Ascending aorta (tissue), 2 donors: Measurements from ENCODE around the gene ZNF263. TPM values are rescaled to one million over a fixed set of nuclear protein-coding genes. Genes with fewer than 3 reads are reported as not detected.

Experiments used
- DNase-seq, 2 donors: peaks; one replicate each; pipeline ENCODE4 v3.0.0-alpha.2; 2019; ENCODE audit warnings: low spot score in 2 of 2
- H3K27ac ChIP-seq, 2 donors: fragments of 200-600 bp; sonication (generic); one replicate each; pipeline ENCODE4 v1.5.1; 2016 to 2017; ENCODE audit warnings: mild to moderate bottlenecking in 1 of 2
- H3K27me3 ChIP-seq: fragments of 200-600 bp; sonication (generic); one replicate; pipeline ENCODE4 v1.5.1; 2017
- H3K36me3 ChIP-seq, 2 donors: fragments of 200-600 bp; sonication (generic); one replicate each; pipeline ENCODE4 v1.5.1; 2016
- H3K4me1 ChIP-seq, 2 donors: fragments of 200-600 bp; sonication (generic); one replicate each; pipeline ENCODE4 v1.5.1; 2016 to 2017; ENCODE audit warnings: mild to moderate bottlenecking in 1 of 2
- H3K4me3 ChIP-seq, 2 donors: fragments of 200-600 bp; sonication (generic); one replicate each; pipeline ENCODE4 v1.5.1; 2016 to 2017; ENCODE audit warnings: mild to moderate bottlenecking in 1 of 2
- H3K9me3 ChIP-seq, 2 donors: fragments of 200-600 bp; sonication (generic); one replicate each; pipeline ENCODE4 v1.5.1; 2016
- intact Hi-C: fragments of 100-400 bp; cut with DNase I; formaldehyde crosslinking; loops from one replicate; pipeline ENCODE4 v1.15.1; 2023
- total RNA-seq: library from RNA; depleted of rRNA; stranded (reverse); fragments of >200 nt; gene quantifications from one replicate; pipeline ENCODE4 v1.1.0, GENCODE V29; 2016
- TF ChIP-seq, protein P1 (sequence below), 3 experiments: fragments of 200-600 bp in 2 of 3; fragments of 450-650 bp in 1 of 3; sonication (generic) in 2 of 3; IDR thresholded peaks; one replicate each; pipeline ENCODE4 v1.5.1; 2016 to 2019; ENCODE audit warnings: antibody characterized with exemption in 3 of 3, mild to moderate bottlenecking in 1 of 3, moderate library complexity in 1 of 3

ZNF263 gene
- total RNA-seq, 1 donor from 2014 or later = 61.8 TPM

DNA sequence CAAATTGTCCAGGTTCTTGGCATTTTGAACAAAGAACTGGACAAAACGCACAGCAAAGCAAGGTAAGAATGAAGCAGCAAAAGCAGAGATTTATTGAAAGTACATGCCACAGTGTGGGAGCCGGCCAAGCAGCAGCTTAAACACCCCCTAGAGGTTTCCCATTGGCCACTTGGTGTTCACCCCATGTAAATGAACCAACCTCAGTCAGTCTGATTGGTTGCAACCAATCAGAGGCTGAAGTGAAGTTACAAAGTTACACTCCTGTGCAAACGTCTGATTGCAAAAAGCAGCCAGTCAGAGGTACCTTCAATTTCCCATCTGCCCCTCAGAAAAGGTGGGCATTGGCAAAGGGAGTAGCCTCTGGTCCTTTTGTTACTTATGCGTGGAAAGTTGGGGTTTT, 8.8 kb upstream of the ZNF263 start:
- H3K9me3 ChIP-seq = no peaks in the 10 kb centered on the region
- no peak overlapping the region for H3K27ac ChIP-seq
- intact Hi-C loops = no loop called here
- H3K36me3 ChIP-seq = no peaks in the 10 kb centered on the region
- H3K27me3 ChIP-seq = no peaks in the 10 kb centered on the region
- DNase-seq = no peak
- H3K4me1 ChIP-seq = no peaks in the 10 kb centered on the region
- H3K4me3 ChIP-seq = no peak overlapping the region
- TF ChIP-seq, protein P1, sequence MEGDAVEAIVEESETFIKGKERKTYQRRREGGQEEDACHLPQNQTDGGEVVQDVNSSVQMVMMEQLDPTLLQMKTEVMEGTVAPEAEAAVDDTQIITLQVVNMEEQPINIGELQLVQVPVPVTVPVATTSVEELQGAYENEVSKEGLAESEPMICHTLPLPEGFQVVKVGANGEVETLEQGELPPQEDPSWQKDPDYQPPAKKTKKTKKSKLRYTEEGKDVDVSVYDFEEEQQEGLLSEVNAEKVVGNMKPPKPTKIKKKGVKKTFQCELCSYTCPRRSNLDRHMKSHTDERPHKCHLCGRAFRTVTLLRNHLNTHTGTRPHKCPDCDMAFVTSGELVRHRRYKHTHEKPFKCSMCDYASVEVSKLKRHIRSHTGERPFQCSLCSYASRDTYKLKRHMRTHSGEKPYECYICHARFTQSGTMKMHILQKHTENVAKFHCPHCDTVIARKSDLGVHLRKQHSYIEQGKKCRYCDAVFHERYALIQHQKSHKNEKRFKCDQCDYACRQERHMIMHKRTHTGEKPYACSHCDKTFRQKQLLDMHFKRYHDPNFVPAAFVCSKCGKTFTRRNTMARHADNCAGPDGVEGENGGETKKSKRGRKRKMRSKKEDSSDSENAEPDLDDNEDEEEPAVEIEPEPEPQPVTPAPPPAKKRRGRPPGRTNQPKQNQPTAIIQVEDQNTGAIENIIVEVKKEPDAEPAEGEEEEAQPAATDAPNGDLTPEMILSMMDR (IDR thresholded peaks at IDR 0.05) = no peak

DNA sequence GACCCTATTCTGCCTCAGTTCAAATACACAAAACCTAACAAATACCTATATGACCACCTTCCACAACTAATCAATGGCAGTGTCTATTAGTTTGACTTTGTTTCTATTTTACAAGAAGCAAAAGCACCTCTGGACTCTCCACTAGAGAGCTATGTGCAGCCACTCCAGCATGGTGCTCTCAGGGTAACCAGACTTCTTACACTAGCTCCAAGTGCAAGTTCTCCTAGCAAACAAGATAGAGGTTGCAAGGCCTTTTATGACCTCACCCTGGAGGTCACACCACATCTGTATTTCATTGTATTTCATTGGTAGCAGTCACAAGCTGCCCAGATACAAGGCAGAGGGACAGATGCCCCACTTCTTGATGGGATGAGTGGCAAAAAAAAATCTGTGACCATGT, 8.3 kb upstream of the ZNF263 start:
- Histone ChIP-seq H3K9me3 (no peaks in the 10 kb centered on the region), H3K36me3 (no peaks in the 10 kb centered on the region), H3K4me1 (no peaks in the 10 kb centered on the region), H3K27ac (no peak overlapping the region), H3K27me3 (no peaks in the 10 kb centered on the region), H3K4me3 (no peak overlapping the region)
- TF ChIP-seq, protein P1 (IDR thresholded peaks at IDR 0.05) = no peak
- DNase-seq = no peak
- intact Hi-C loops = no loop called here

DNA sequence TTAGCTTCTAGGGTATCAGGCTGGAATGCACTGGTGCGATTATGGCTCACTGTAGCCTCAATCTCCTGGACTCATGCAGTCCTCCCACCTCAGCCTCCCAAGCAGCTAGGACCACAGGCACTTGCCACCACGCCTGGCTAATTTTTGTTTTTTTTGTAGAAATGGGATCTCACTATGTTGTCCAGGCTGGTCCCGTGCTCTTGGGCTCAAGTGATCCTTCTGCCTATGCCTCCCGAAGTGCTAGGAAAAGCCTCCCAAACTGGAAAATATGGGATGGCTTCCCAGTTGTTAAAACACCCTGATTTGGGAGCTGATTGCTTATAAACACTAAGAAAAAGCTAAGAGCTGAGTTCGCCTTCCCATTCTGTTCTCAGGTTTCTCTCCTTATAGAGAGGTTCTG, 6.6 kb upstream of the ZNF263 start:
- DNase-seq = no peak

DNA sequence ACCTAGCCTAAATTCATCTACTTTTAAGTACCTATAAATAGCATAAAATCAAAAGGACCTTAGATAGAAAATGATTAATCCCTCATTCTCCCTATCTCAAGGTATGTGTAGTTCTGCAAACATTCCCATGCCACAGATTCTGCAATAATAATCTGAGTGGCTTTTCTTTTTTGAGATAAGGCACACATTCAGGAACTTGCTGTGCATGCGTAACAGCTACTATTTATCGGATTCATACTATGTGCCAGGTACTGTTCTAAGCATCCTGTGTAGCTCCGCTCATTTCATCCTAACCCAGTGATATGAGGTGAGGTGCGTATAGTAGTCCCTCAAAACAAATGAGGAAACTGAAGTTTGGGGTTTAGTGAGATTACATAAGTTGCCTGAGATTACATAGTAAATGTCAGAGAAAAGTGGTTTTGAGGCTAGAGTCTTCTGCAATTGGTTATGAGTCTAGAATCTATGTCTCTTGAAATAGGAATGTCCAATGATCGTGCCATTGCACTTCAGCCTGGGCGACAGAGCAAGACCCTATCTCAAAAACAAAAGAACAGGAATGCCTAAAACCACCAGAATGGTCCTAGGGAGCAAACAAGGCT, 2.0 kb upstream of the ZNF263 start:
- H3K4me3 ChIP-seq = no peak overlapping the region
- peaks cover 3 to 8% of the 10 kb centered on the region in 2 donors for H3K9me3 ChIP-seq
- DNase-seq = no peak
- intact Hi-C loops = loop anchor here (5.0 kb wide), 1 partner anchor 161 kb away; the partner anchor contains the start of genes NAA60 and ZNF597
- peaks cover 11 to 14% of the 10 kb centered on the region in 2 donors for H3K36me3 ChIP-seq
- H3K27ac ChIP-seq = no peak overlapping the region
- H3K4me1 ChIP-seq = peaks cover 12 to 13% of the 10 kb centered on the region in 2 donors
- TF ChIP-seq, protein P1 (IDR thresholded peaks at IDR 0.05) = no peak
- no peaks in the 10 kb centered on the region for H3K27me3 ChIP-seq

More for the DNA sequence above, 6.6 kb upstream of the ZNF263 start:
- Histone ChIP-seq H3K27me3 (no peaks in the 10 kb centered on the region), H3K9me3 (no peaks in the 10 kb centered on the region), H3K4me1 (no peaks in the 10 kb centered on the region), H3K4me3 (no peak overlapping the region), H3K27ac (no peak overlapping the region), H3K36me3 (no peaks in the 10 kb centered on the region)
- TF ChIP-seq, protein P1 (IDR thresholded peaks at IDR 0.05) = no peak
- intact Hi-C loops = no loop called here

DNA sequence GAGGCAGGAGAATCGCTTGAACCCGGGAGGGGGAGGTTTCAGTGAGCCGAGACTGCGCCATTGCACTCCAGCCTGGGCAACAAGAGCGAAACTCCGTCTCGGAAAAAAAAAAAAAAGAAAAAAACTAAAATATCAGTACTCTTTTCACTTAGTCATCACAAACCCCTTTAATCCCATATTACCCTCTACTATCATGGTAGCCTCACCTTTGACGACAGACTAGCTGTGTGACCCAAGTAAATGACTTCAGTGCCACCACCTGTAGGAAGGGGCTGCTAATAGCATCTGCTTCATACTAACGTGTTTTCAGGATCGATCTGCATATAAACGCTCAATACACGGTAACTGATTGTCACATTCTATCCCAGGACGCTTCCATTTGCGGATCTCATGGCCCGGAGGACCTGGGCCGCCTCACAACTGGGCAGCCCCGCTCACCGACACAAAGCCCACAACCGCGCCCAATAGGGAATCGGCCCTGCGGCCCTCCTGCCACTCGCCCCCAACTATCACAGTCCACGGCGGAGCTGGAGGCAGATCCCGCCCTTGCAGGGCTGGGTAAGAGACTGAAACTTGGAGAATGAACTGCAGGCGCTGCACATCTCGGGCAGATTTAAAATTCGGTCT, 1.1 kb upstream of the ZNF263 start:
- Histone ChIP-seq H3K36me3 (peaks cover 20 to 23% of the 10 kb centered on the region in 2 donors), H3K4me1 (peaks cover 12 to 13% of the 10 kb centered on the region in 2 donors), H3K4me3 (peak overlapping the region; percentile 92 to 96), H3K27ac (peak overlapping the region; percentile 95 to 100), H3K27me3 (no peaks in the 10 kb centered on the region), H3K9me3 (peaks cover 10 to 15% of the 10 kb centered on the region in 2 donors)
- intact Hi-C loops = loop anchor here (1.0 to 5.0 kb wide), 4 partner anchors 18 to 160 kb away; partner anchors contain the start of genes NAA60, TIGD7, ZNF597 and ZNF75A
- TF ChIP-seq, protein P1 (IDR thresholded peaks at IDR 0.05) = no peak
- DNase-seq = no peak
